A673 (cell line): Measurements from ENCODE around the gene CYBRD1. TPM values are rescaled to one million over a fixed set of nuclear protein-coding genes. Genes with fewer than 3 reads are reported as not detected.

ENCODE experiments used
- BruUV-seq: library from RNA; stranded (reverse); fragments of 400-500 nt; replicated peaks from 2 replicates; lab custom pipeline; 2021; lab: Mats Ljungman, UMichigan
- CTCF ChIA-PET: fragments of 300-600 bp; sonication (Branson Sonifier 250); formaldehyde crosslinking; loops from one replicate; lab custom pipeline; 2022; ENCODE audit warnings: antibody characterized with exemption; lab: Charles Lee
- POLR2A ChIA-PET: fragments of 300-600 bp; sonication (Branson Sonifier 250); formaldehyde crosslinking; loops from one replicate; lab custom pipeline; 2022; ENCODE audit warnings: antibody characterized with exemption; ENCODE audit not compliant: low non-redundant PET; lab: Charles Lee
- DNase-seq: peaks from one replicate; pipeline ENCODE4 v3.0.0-alpha.2; 2015; ENCODE audit warnings: low spot score
- H3K27ac ChIP-seq: fragments of 200-600 bp; sonication (generic); 2 replicates; pipeline ENCODE4 v1.5.1; 2016; ENCODE audit warnings: mixed run types, low read depth, mild to moderate bottlenecking, mixed read lengths, antibody characterized with exemption, low read length; ENCODE audit not compliant: poor library complexity, severe bottlenecking
- H3K27me3 ChIP-seq: fragments of 200-600 bp; sonication (generic); replicated peaks from 2 replicates; pipeline ENCODE4 v1.6.1; 2017; ENCODE audit warnings: mixed run types, low read depth, mild to moderate bottlenecking, mixed read lengths, antibody characterized with exemption, low read length; ENCODE audit not compliant: insufficient read depth, poor library complexity
- H3K36me3 ChIP-seq: fragments of 200-600 bp; sonication (generic); 2 replicates; pipeline ENCODE4 v1.6.1; 2016; ENCODE audit warnings: mixed run types, mild to moderate bottlenecking, mixed read lengths, antibody characterized with exemption, low read length; ENCODE audit not compliant: insufficient read depth, poor library complexity, severe bottlenecking
- H3K4me1 ChIP-seq: fragments of 200-600 bp; sonication (generic); 2 replicates; pipeline ENCODE4 v1.6.1; 2017; ENCODE audit warnings: mixed run types, mild to moderate bottlenecking, mixed read lengths, antibody characterized with exemption, low read length; ENCODE audit not compliant: insufficient read depth, poor library complexity, severe bottlenecking
- H3K4me3 ChIP-seq: fragments of 200-600 bp; sonication (generic); 2 replicates; pipeline ENCODE4 v1.5.1; 2016; ENCODE audit warnings: low read depth, mixed run types, mild to moderate bottlenecking, mixed read lengths, low read length; ENCODE audit not compliant: poor library complexity, severe bottlenecking
- H3K9me3 ChIP-seq: fragments of 200-600 bp; sonication (generic); 2 replicates; pipeline ENCODE4 v1.6.1; 2016; ENCODE audit warnings: mixed run types, low read depth, mild to moderate bottlenecking, mixed read lengths, antibody characterized with exemption, low read length; ENCODE audit not compliant: poor library complexity, severe bottlenecking
- CTCF ChIP-seq: fragments of 300-800, 200-600 bp; sonication (generic); conservative IDR thresholded peaks from 2 replicates; pipeline ENCODE4 v1.5.1; 2017; ENCODE audit warnings: low read depth, mild to moderate bottlenecking, antibody characterized with exemption, low read length, moderate library complexity, mixed read lengths
- EZH2 ChIP-seq: fragments of 200-600 bp; sonication (generic); IDR thresholded peaks from 2 replicates; pipeline ENCODE4 v1.6.1; 2017; ENCODE audit warnings: borderline replicate concordance, low read depth, mild to moderate bottlenecking, mixed read lengths, antibody characterized with exemption, low read length; ENCODE audit not compliant: poor library complexity, severe bottlenecking
- intact Hi-C: fragments of 100-400 bp; cut with micrococcal nuclease; formaldehyde crosslinking; loops from one replicate; pipeline ENCODE4 v1.10.0; 2022; ENCODE audit not compliant: unreplicated experiment
- total RNA-seq: library from RNA; stranded (reverse); gene quantifications from 2 replicates; pipeline ENCODE4 v1.2.3, GENCODE V29; 2021

Gene CYBRD1
- total RNA-seq, 1 experiment from 2014 or later: 7.3 TPM

GRCh38 chr2:171541202-171541887, 19.1 kb downstream of the CYBRD1 start:
- no peak overlapping the region for H3K4me3 ChIP-seq
- POLR2A ChIA-PET: no interaction called here
- no peak overlapping the region for H3K27ac ChIP-seq
- BruUV-seq: no TSS peak
- intact Hi-C loops: no loop called here
- DNase-seq: peak; percentile 17
- TF ChIP-seq EZH2 (no peak), CTCF (peak; percentile 50)
- H3K9me3 ChIP-seq: no peaks in the 10 kb centered on the region
- H3K36me3 ChIP-seq: no peaks in the 10 kb centered on the region
- H3K27me3 ChIP-seq: no peaks in the 10 kb centered on the region
- CTCF ChIA-PET: interaction anchor here (0.6 kb wide), 1 partner anchor 102 kb away, joined by 7 read pairs; no protein-coding TSS in a partner anchor
- no peaks in the 10 kb centered on the region for H3K4me1 ChIP-seq

- no peaks in the 10 kb centered on the region for H3K36me3 ChIP-seq
- no peaks in the 10 kb centered on the region for H3K4me1 ChIP-seq
- H3K4me3 ChIP-seq: no peak overlapping the region
- TF ChIP-seq CTCF (no peak), EZH2 (no peak)
- BruUV-seq: no TSS peak
- intact Hi-C loops: no loop called here
- ChIA-PET POLR2A (no interaction called here), CTCF (no interaction called here)
- no peaks in the 10 kb centered on the region for H3K9me3 ChIP-seq
- H3K27ac ChIP-seq: no peak overlapping the region
- H3K27me3 ChIP-seq: no peaks in the 10 kb centered on the region
- DNase-seq: no peak
Observed at GRCh38 chr2:171545086-171545485, 22.8 kb downstream of the CYBRD1 start.

GRCh38 chr2:171547256-171547655, 25.0 kb downstream of the CYBRD1 start:
- no peak overlapping the region for H3K27ac ChIP-seq
- ChIA-PET POLR2A (no interaction called here), CTCF (no interaction called here)
- H3K9me3 ChIP-seq: no peaks in the 10 kb centered on the region
- H3K27me3 ChIP-seq: no peaks in the 10 kb centered on the region
- no TSS peak for BruUV-seq
- DNase-seq: no peak
- no peaks in the 10 kb centered on the region for H3K36me3 ChIP-seq
- intact Hi-C loops: no loop called here
- H3K4me3 ChIP-seq: no peak overlapping the region
- no peaks in the 10 kb centered on the region for H3K4me1 ChIP-seq
- TF ChIP-seq CTCF (no peak), EZH2 (no peak)
